OCI-LY7 (cell line): ENCODE data around the gene MYZAP. TPM values are rescaled to one million over a fixed set of nuclear protein-coding genes. Genes with fewer than 3 reads are reported as not detected.

Experiments
- BruUV-seq: library from RNA; stranded (reverse); fragments of 400-500 nt; replicated peaks from 2 replicates; lab custom pipeline; 2021; lab: Mats Ljungman, UMichigan
- CTCF ChIA-PET: fragments of 300-600 bp; sonication (Branson Sonifier 250); formaldehyde crosslinking; loops from one replicate; lab custom pipeline; 2022; ENCODE audit warnings: antibody characterized with exemption; ENCODE audit not compliant: unreplicated experiment; lab: Charles Lee
- POLR2A ChIA-PET: fragments of 300-600 bp; sonication (Branson Sonifier 250); formaldehyde crosslinking; loops from one replicate; lab custom pipeline; 2022; ENCODE audit warnings: antibody characterized with exemption; lab: Charles Lee
- DNase-seq: peaks from one replicate; pipeline ENCODE4 v3.0.0-alpha.2; 2015; ENCODE audit warnings: low spot score
- H2AFZ ChIP-seq: fragments of 200-600 bp; sonication (generic), shearing (Covaris generic); 2 replicates; pipeline ENCODE4 v1.6.1; 2014; ENCODE audit warnings: mild to moderate bottlenecking, antibody characterized with exemption, low read length, moderate library complexity
- H3K27ac ChIP-seq: fragments of 200-600 bp; sonication (generic); 2 replicates; pipeline ENCODE4 v1.5.1; 2014; ENCODE audit warnings: mixed run types, low read depth, mild to moderate bottlenecking, moderate library complexity, low read length, inconsistent platforms; ENCODE audit not compliant: poor library complexity, severe bottlenecking
- H3K36me3 ChIP-seq: fragments of 200-600 bp; sonication (generic); 2 replicates; pipeline ENCODE4 v1.6.1; 2014; ENCODE audit warnings: mild to moderate bottlenecking, antibody characterized with exemption, low read length, moderate library complexity, mixed read lengths; ENCODE audit not compliant: insufficient read depth
- H3K4me1 ChIP-seq: fragments of 200-600 bp; sonication (generic); 2 replicates; pipeline ENCODE4 v1.5.1; 2014; ENCODE audit warnings: mild to moderate bottlenecking, low read length; ENCODE audit not compliant: insufficient read depth, poor library complexity, severe bottlenecking
- H3K4me2 ChIP-seq: fragments of 200-600 bp; sonication (generic); 2 replicates; pipeline ENCODE4 v1.6.1; 2014; ENCODE audit warnings: mild to moderate bottlenecking, low read length
- H3K4me3 ChIP-seq: fragments of 200-600 bp; sonication (generic); 2 replicates; pipeline ENCODE4 v1.5.1; 2014; ENCODE audit warnings: mild to moderate bottlenecking, low read depth, low read length; ENCODE audit not compliant: poor library complexity, severe bottlenecking
- H3K79me2 ChIP-seq: fragments of 200-600 bp; sonication (generic); 2 replicates; pipeline ENCODE4 v1.6.1; 2016; ENCODE audit warnings: low read depth, mild to moderate bottlenecking, low read length, moderate library complexity, mixed read lengths; ENCODE audit not compliant: insufficient read depth
- H3K9me2 ChIP-seq: fragments of 200-600 bp; sonication (generic); 2 replicates; pipeline ENCODE4 v1.6.1; 2016; ENCODE audit warnings: mild to moderate bottlenecking, low read length, mixed read lengths; ENCODE audit not compliant: insufficient read depth
- H3K9me3 ChIP-seq: fragments of 200-600 bp; sonication (generic); 2 replicates; pipeline ENCODE4 v1.6.1; 2014; ENCODE audit warnings: mild to moderate bottlenecking, mixed run types, low read length, mixed read lengths
- H4K20me1 ChIP-seq: fragments of 200-600 bp; sonication (generic); 2 replicates; pipeline ENCODE4 v1.6.1; 2014; ENCODE audit warnings: mild to moderate bottlenecking, antibody characterized with exemption, low read length, moderate library complexity, mixed read lengths; ENCODE audit not compliant: insufficient read depth
- CTCF ChIP-seq: fragments of 200-600 bp; sonication (generic); conservative IDR thresholded peaks from 2 replicates; pipeline ENCODE4 v1.5.1; 2014; ENCODE audit warnings: mild to moderate bottlenecking, antibody characterized with exemption, low read length, moderate library complexity, mixed read lengths
- EZH2phosphoT487 ChIP-seq: fragments of 200-600 bp; sonication (generic); IDR thresholded peaks from 2 replicates; pipeline ENCODE4 v1.6.1; 2018; ENCODE audit warnings: low read depth, borderline replicate concordance, mild to moderate bottlenecking, mixed run types, antibody characterized with exemption, low read length, moderate library complexity, mixed read lengths
- intact Hi-C: fragments of 100-400 bp; cut with micrococcal nuclease; formaldehyde crosslinking; loops from one replicate; pipeline ENCODE4 v1.10.0; 2022; ENCODE audit not compliant: unreplicated experiment
- total RNA-seq, 2 experiments: library from RNA; depleted of rRNA in 1 of 2; stranded (reverse); fragments of >200 nt in 1 of 2; shearing (Covaris generic) in 1 of 2; gene quantifications; 2 replicates each; pipeline ENCODE4 v1.2.3, GENCODE V29; 2014 to 2022

The MYZAP gene
- total RNA-seq, 2 experiments from 2014 or later: not detected

GRCh38 chr15:57544848-57545480, 46.7 kb upstream of the MYZAP start:
- DNase-seq: no peak
- no peaks in the 10 kb centered on the region for H3K4me1 ChIP-seq
- H3K9me2 ChIP-seq: no peaks in the 10 kb centered on the region
- POLR2A ChIA-PET: no interaction called here
- H4K20me1 ChIP-seq: no peaks in the 10 kb centered on the region
- intact Hi-C loops: loop anchor here (5.0 kb wide), 1 partner anchor 203 kb away; no protein-coding TSS in a partner anchor
- no TSS peak for BruUV-seq
- H3K79me2 ChIP-seq: no peaks in the 10 kb centered on the region
- CTCF ChIA-PET: no interaction called here
- TF ChIP-seq CTCF (no peak), EZH2phosphoT487 (no peak)
- no peak overlapping the region for H3K4me3 ChIP-seq
- H3K36me3 ChIP-seq: no peaks in the 10 kb centered on the region
- H3K9me3 ChIP-seq: no peaks in the 10 kb centered on the region
- H2AFZ ChIP-seq: no peak overlapping the region
- no peak overlapping the region for H3K27ac ChIP-seq
- no peak overlapping the region for H3K4me2 ChIP-seq

- Histone ChIP-seq H4K20me1 (no peaks in the 10 kb centered on the region), H3K79me2 (no peaks in the 10 kb centered on the region), H3K36me3 (no peaks in the 10 kb centered on the region), H3K4me1 (no peaks in the 10 kb centered on the region), H3K4me3 (no peak overlapping the region), H2AFZ (no peak overlapping the region), H3K4me2 (no peak overlapping the region), H3K9me2 (no peaks in the 10 kb centered on the region), H3K27ac (no peak overlapping the region), H3K9me3 (no peaks in the 10 kb centered on the region)
- intact Hi-C loops: no loop called here
- no peak for DNase-seq
- POLR2A ChIA-PET: no interaction called here
- CTCF ChIA-PET: no interaction called here
- no TSS peak for BruUV-seq
- TF ChIP-seq CTCF: no peak
- TF ChIP-seq EZH2phosphoT487: no peak
These were observed 45.7 kb upstream of the MYZAP start for GRCh38 chr15:57545995-57546394.

DNA sequence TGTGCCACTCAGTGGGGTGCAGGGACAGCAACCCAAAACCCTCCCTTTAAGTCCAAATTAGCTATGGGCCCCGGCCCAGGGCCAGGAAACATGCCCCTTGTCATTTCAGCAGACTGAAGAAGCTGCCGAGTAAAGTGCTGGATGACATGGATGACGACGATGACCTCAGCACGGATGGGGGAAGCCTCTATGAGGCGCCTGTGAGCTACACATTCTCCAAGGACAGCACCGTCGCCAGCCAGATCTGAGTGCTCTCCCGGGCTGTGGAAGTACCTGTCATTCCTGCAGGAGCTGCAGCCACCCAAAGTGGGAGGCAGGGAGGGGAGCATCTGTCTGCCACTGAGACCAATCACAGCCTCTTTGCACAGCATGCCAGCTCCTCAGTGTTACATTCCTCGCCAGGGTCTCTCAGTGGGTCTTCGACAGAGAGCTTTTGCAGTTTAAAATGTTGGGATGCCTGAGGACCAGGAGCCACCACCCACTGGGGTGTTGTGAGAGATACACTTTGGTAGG, 44.4 kb upstream of the MYZAP start:
- Histone ChIP-seq H3K4me2 (no peak overlapping the region), H3K9me3 (no peaks in the 10 kb centered on the region), H3K4me1 (no peaks in the 10 kb centered on the region), H3K4me3 (no peak overlapping the region), H3K9me2 (no peaks in the 10 kb centered on the region), H2AFZ (no peak overlapping the region), H3K36me3 (no peaks in the 10 kb centered on the region), H3K27ac (no peak overlapping the region), H4K20me1 (no peaks in the 10 kb centered on the region), H3K79me2 (no peaks in the 10 kb centered on the region)
- intact Hi-C loops: no loop called here
- DNase-seq: no peak
- ChIA-PET CTCF (interaction anchor here (0.6 kb wide), 1 partner anchor 116 kb away, joined by 3 read pairs; no protein-coding TSS in a partner anchor), POLR2A (no interaction called here)
- TF ChIP-seq CTCF (no peak), EZH2phosphoT487 (no peak)
- no TSS peak for BruUV-seq
